ENCODE measurements around the gene RARG.

DNA sequence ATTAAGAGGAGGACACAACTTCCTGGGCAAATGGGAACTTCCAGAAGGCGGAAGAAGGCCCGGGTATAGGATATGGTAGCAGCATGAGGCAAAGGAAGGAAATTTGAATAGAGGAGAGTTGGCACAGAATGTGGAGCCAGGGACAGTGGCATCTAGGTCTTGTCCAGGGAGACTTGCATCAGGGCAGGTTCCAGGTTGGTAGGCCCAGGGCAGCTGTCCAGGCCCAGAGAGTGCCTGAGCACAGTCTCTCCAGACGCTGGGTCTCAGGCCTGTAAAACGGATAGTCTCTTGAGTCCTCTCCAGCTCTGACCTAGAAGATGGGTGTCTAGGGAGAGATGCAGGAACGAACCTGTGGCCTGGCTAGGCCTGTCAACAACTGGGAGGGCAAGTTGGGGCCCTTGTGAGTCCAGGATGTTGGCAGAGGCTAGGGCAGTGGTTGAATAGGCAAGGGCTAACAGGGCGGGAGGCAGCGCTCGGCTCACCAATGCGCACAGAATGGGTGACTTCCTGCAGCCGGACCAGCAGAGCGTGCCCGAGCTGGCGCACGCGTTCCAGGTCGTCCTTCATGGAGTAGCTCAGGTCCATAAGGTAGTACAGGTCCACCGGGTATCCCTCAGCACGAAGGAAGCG lies 34.9 kb downstream of the RARG start:
- no peak for TF ChIP-seq POLR2A (IDR thresholded peaks at IDR 0.05; ENCODE audit: low read depth, low read length)
- TF ChIP-seq POLR2AphosphoS5 (IDR thresholded peaks at IDR 0.05; ENCODE audit: low read depth, low read length): no peak
- no peak for TF ChIP-seq TAF1 (IDR thresholded peaks at IDR 0.05; ENCODE audit: low read depth, low read length)
- TF ChIP-seq POU2F2 (IDR thresholded peaks at IDR 0.05; ENCODE audit: low read depth, low read length): no peak

Data from GM12891 (cell line).